PC-3 (cell line): Measurements from ENCODE around the gene POLD4. TPM values are rescaled to one million over a fixed set of nuclear protein-coding genes. Genes with fewer than 3 reads are reported as not detected.

Experiments
- ATAC-seq: fragments of 200-7000 bp; cut with Tn5 transposase; 2 replicates; pipeline ENCODE4 v1.9.1; 2020; ENCODE audit warnings: mild to moderate bottlenecking, moderate library complexity
- BruUV-seq: library from RNA; stranded (reverse); fragments of 400-500 nt; replicated peaks from 2 replicates; lab custom pipeline; 2021; lab: Mats Ljungman, UMichigan
- CTCF ChIA-PET: fragments of 300-600 bp; sonication (Branson Sonifier 250); formaldehyde crosslinking; loops from one replicate; lab custom pipeline; 2022; ENCODE audit warnings: antibody characterized with exemption; lab: Charles Lee
- POLR2A ChIA-PET: fragments of 300-600 bp; sonication (Branson Sonifier 250); formaldehyde crosslinking; loops from one replicate; lab custom pipeline; 2022; ENCODE audit warnings: antibody characterized with exemption; ENCODE audit not compliant: unreplicated experiment; lab: Charles Lee
- DNase-seq: peaks from one replicate; pipeline ENCODE4 v3.0.0-alpha.2; 2015
- H2AFZ ChIP-seq: fragments of 300-600 bp; sonication (generic); 2 replicates; pipeline ENCODE4 v1.6.0; 2016; ENCODE audit warnings: antibody characterized with exemption, low read length
- H3F3A ChIP-seq: fragments of 300-600 bp; sonication (generic); one replicate; pipeline ENCODE4 v1.6.0; 2017; ENCODE audit warnings: antibody characterized with exemption, low read length, control low read depth, mild to moderate bottlenecking; ENCODE audit not compliant: unreplicated experiment
- H3K27ac ChIP-seq: fragments of 300-600 bp; sonication (generic); 2 replicates; pipeline ENCODE4 v1.5.1; 2016; ENCODE audit warnings: mild to moderate bottlenecking, low read length
- H3K27me3 ChIP-seq: fragments of 300-600 bp; sonication (generic); 2 replicates; pipeline ENCODE4 v1.6.1; 2016; ENCODE audit warnings: low read length, mixed read lengths
- H3K36me3 ChIP-seq: fragments of 300-600 bp; sonication (generic); 2 replicates; pipeline ENCODE4 v1.6.1; 2016; ENCODE audit warnings: low read depth, mixed run types, low read length, mixed read lengths
- H3K4me1 ChIP-seq: fragments of 300-600 bp; sonication (generic); 2 replicates; pipeline ENCODE4 v1.5.1; 2016; ENCODE audit warnings: low read length; ENCODE audit not compliant: insufficient read depth
- H3K4me2 ChIP-seq: fragments of 300-600 bp; sonication (generic); 2 replicates; pipeline ENCODE4 v1.6.0; 2016; ENCODE audit warnings: low read length
- H3K4me3 ChIP-seq: fragments of 300-600 bp; sonication (generic); 2 replicates; pipeline ENCODE4 v1.5.1; 2016; ENCODE audit warnings: mild to moderate bottlenecking, low read length, mixed read lengths
- H3K79me2 ChIP-seq: fragments of 300-600 bp; sonication (generic); 2 replicates; pipeline ENCODE4 v1.6.1; 2017; ENCODE audit warnings: low read length, mixed read lengths
- H3K9ac ChIP-seq: fragments of 300-600 bp; sonication (generic); 2 replicates; pipeline ENCODE4 v1.6.0; 2016; ENCODE audit warnings: mild to moderate bottlenecking, low read length
- H3K9me2 ChIP-seq: fragments of 300-600 bp; sonication (generic); replicated peaks from 2 replicates; pipeline ENCODE4 v1.6.1; 2016; ENCODE audit warnings: mixed run types, low read length, mixed read lengths
- H3K9me3 ChIP-seq: fragments of 300-600 bp; sonication (generic); 2 replicates; pipeline ENCODE4 v1.6.1; 2016; ENCODE audit warnings: low read length, mixed read lengths
- H4K20me1 ChIP-seq: fragments of 300-600 bp; sonication (generic); 2 replicates; pipeline ENCODE4 v1.6.1; 2016; ENCODE audit warnings: low read length, mixed read lengths
- CTCF ChIP-seq: fragments of 300-600 bp; sonication (generic); conservative IDR thresholded peaks from 2 replicates; pipeline ENCODE4 v1.5.1; 2017; ENCODE audit warnings: antibody characterized with exemption, low read depth, mild to moderate bottlenecking, low read length
- EZH2 ChIP-seq: fragments of 300-600 bp; sonication (generic); IDR thresholded peaks from one replicate; pipeline ENCODE4 v1.6.1; 2017; ENCODE audit warnings: antibody characterized with exemption, mild to moderate bottlenecking, low read length; ENCODE audit not compliant: unreplicated experiment
- EZH2phosphoT487 ChIP-seq: fragments of 300-600 bp; sonication (generic); IDR thresholded peaks from 2 replicates; pipeline ENCODE4 v1.6.1; 2018; ENCODE audit warnings: mild to moderate bottlenecking, antibody characterized with exemption, low read length, borderline replicate concordance
- intact Hi-C: fragments of 100-400 bp; cut with micrococcal nuclease; formaldehyde crosslinking; loops from 2 replicates; pipeline ENCODE4 v1.9.0; 2023
- total RNA-seq: library from RNA; depleted of rRNA; stranded (reverse); fragments of >200 nt; gene quantifications from 2 replicates; pipeline ENCODE4 v1.2.3, GENCODE V29; 2014

Gene POLD4
- total RNA-seq, 1 experiment from 2014 or later: 81.5 TPM

GRCh38 chr11:67373648-67374570 lies 20.6 kb upstream of the POLD4 start:
- Histone ChIP-seq H2AFZ (peak overlapping the region; percentile 42; the same call in 1 of the 2 replicates), H3K4me3 (peak overlapping the region; percentile 90), H4K20me1 (peaks cover 32% of the 10 kb centered on the region), H3K4me2 (peak overlapping the region; percentile 96), H3K9me3 (no peaks in the 10 kb centered on the region), H3K9me2 (no peaks in the 10 kb centered on the region), H3K4me1 (peaks cover 66% of the 10 kb centered on the region), H3K27me3 (no peaks in the 10 kb centered on the region), H3K9ac (peak overlapping the region; percentile 100), H3K79me2 (peaks cover 52% of the 10 kb centered on the region), H3K36me3 (peaks cover 16% of the 10 kb centered on the region; the same call in 1 of the 2 replicates), H3F3A (peaks cover 9% of the 10 kb centered on the region), H3K27ac (peak overlapping the region; percentile 100)
- no TSS peak for BruUV-seq
- no peak for TF ChIP-seq EZH2
- TF ChIP-seq CTCF: peak; percentile 64
- POLR2A ChIA-PET: interaction anchor here (0.5 to 1.6 kb wide), 12 partner anchors 11 to 1269 kb away, joined by 3 to 32 read pairs (median 4); partner anchors contain the start of genes ANKRD13D, POLD4 and PPP1CA
- peak; percentile 99 for DNase-seq
- intact Hi-C loops: loop anchor here (1.0 to 5.0 kb wide), 3 partner anchors 21 to 112 kb away; partner anchors contain the start of gene POLD4
- ATAC-seq: peak; percentile 64
- CTCF ChIA-PET: interaction anchor here (0.6 to 2.8 kb wide), 10 partner anchors 8 to 204 kb away, joined by 3 to 16 read pairs (median 6); partner anchors contain the start of genes POLD4 and RAD9A

GRCh38 chr11:67372993-67373647 lies 19.8 kb upstream of the POLD4 start, which contains the start of gene CLCF1:
TSS of gene CLCF1 (minus strand) at chr11:67373598. CDS start at chr11:67373539, 59 bp downstream.
- Histone ChIP-seq H3K9me2 (no peaks in the 10 kb centered on the region), H3K79me2 (peaks cover 54% of the 10 kb centered on the region), H3K4me3 (peak within 1 kb of the TSS; percentile 90), H3F3A (peaks cover 13% of the 10 kb centered on the region), H3K27me3 (no peaks in the 10 kb centered on the region), H3K4me1 (peaks cover 58% of the 10 kb centered on the region), H4K20me1 (peaks cover 40% of the 10 kb centered on the region), H3K36me3 (peaks cover 21% of the 10 kb centered on the region; the same call in 1 of the 2 replicates), H2AFZ (peak within 1 kb of the TSS; percentile 42), H3K9ac (peak within 1 kb of the TSS; percentile 100), H3K27ac (peak within 1 kb of the TSS; percentile 100), H3K9me3 (no peaks in the 10 kb centered on the region), H3K4me2 (peak within 1 kb of the TSS; percentile 96)
- BruUV-seq: no TSS peak
- DNase-seq: peak; percentile 56
- CTCF ChIA-PET: interaction anchor here (0.6 to 2.8 kb wide), 5 partner anchors 16 to 203 kb away, joined by 4 to 16 read pairs (median 7); no protein-coding TSS in a partner anchor
- POLR2A ChIA-PET: interaction anchor here (0.7 to 1.6 kb wide), 4 partner anchors 10 to 1268 kb away, joined by 3 to 32 read pairs (median 12); partner anchors contain the start of gene POLD4
- TF ChIP-seq EZH2phosphoT487 (no peak), EZH2 (no peak), CTCF (no peak)
- peak; percentile 0; the same call in 1 of the 2 replicates for ATAC-seq
- intact Hi-C loops: loop anchor here (5.0 kb wide), 1 partner anchor 111 kb away; no protein-coding TSS in a partner anchor
